ENCODE results near the gene SLC38A3. TPM values are rescaled to one million over a fixed set of nuclear protein-coding genes. Genes with fewer than 3 reads are reported as not detected.

Gene SLC38A3
- total RNA-seq, 1 donor from 2014 or later = 0.56 TPM

DNA sequence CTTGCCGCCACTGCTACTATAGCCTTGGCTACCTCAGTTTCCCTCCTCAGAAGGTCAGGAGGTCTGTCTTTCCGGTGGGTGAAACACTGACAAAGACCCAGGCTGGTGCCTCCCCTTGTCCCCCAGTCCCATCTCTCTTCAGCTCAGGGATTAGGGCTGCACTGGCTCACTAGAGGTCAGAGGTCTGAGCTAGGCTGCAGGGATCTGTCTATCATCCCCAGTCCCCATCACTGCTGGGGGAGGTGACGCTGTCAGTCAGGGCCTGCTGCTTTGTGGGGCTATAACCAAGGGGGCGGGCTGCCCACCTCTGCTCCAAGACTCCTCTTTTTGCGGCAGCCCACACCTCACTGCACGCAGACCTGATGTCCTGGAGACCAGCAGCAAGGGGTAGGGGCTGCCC, 36.3 kb upstream of the SLC38A3 start:
- no peak for DNase-seq (ENCODE audit: low spot score)
- no peak overlapping the region for H3K4me3 Mint-ChIP-seq (ENCODE audit: unreplicated experiment)
- peaks cover 43% of the 10 kb centered on the region for H3K4me1 Mint-ChIP-seq (ENCODE audit: unreplicated experiment)
- no peak overlapping the region for H3K27ac Mint-ChIP-seq (ENCODE audit: unreplicated experiment)
- peaks cover 5% of the 10 kb centered on the region for H3K27me3 Mint-ChIP-seq (ENCODE audit: unreplicated experiment)
- H3K9me3 Mint-ChIP-seq (ENCODE audit: unreplicated experiment) = no peaks in the 10 kb centered on the region
- TF ChIP-seq, protein P1, sequence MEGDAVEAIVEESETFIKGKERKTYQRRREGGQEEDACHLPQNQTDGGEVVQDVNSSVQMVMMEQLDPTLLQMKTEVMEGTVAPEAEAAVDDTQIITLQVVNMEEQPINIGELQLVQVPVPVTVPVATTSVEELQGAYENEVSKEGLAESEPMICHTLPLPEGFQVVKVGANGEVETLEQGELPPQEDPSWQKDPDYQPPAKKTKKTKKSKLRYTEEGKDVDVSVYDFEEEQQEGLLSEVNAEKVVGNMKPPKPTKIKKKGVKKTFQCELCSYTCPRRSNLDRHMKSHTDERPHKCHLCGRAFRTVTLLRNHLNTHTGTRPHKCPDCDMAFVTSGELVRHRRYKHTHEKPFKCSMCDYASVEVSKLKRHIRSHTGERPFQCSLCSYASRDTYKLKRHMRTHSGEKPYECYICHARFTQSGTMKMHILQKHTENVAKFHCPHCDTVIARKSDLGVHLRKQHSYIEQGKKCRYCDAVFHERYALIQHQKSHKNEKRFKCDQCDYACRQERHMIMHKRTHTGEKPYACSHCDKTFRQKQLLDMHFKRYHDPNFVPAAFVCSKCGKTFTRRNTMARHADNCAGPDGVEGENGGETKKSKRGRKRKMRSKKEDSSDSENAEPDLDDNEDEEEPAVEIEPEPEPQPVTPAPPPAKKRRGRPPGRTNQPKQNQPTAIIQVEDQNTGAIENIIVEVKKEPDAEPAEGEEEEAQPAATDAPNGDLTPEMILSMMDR (IDR thresholded peaks at IDR 0.05; ENCODE audit: unreplicated experiment) = no peak
- peaks cover 6% of the 10 kb centered on the region for H3K36me3 Mint-ChIP-seq (ENCODE audit: low read depth, unreplicated experiment)

DNA sequence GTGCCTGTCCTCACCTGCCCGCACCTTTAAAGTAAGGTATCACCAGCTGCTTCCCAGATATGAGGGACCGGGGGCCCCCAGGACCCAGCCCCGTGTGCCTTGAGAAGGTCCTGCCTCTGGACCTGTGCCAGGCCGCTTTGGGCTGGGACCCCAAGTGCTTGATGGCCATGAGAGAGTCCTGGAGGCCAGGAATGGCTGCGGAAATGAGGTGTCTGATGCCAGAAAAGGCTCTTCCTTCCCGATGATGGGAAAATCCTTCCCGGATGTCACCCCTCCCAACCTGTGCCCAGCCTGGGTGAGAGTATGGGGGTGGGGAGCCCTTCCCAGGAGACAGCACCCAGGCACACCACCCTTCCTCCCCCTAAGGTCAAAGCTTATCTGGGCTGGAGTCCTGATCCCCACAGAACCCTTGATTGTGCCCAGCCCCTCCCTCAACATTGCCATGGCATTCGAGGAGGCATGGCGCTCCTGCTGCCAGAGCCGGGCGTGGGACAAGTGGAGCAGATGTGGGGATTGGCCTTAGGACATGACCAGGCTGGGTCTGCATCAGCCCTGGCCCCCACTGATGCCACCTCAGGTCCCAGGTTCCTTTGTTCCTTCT, 35.7 kb upstream of the SLC38A3 start:
- TF ChIP-seq, protein P1 (IDR thresholded peaks at IDR 0.05; ENCODE audit: unreplicated experiment) = no peak
- DNase-seq (ENCODE audit: low spot score) = no peak
- Mint-ChIP-seq H3K27me3 (ENCODE audit: unreplicated experiment) (peaks cover 8% of the 10 kb centered on the region), H3K27ac (ENCODE audit: unreplicated experiment) (no peak overlapping the region), H3K4me1 (ENCODE audit: unreplicated experiment) (peaks cover 44% of the 10 kb centered on the region), H3K36me3 (ENCODE audit: low read depth, unreplicated experiment) (peaks cover 7% of the 10 kb centered on the region), H3K9me3 (ENCODE audit: unreplicated experiment) (no peaks in the 10 kb centered on the region), H3K4me3 (ENCODE audit: unreplicated experiment) (no peak overlapping the region)

DNA sequence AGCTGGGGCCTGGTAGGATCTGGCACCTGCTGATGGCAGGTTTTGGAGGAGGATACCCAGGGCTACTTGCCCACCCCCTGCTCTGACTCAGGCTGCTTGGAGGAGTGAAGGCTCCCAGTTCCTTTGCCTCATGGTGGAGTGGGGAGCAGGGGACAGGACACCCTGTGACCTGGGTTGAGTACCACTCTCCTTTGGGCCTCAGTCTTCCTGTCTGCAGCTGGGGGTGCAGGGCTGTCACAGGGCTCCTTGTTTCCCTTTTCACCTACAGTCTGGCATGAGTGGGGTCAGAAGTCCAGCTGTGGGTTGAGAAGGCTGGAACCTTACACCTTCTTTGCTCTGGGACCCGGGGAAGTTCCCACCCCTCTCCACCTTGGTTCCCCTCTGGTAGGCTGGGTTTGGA, 35.2 kb upstream of the SLC38A3 start:
- H3K27me3 Mint-ChIP-seq (ENCODE audit: unreplicated experiment) = peaks cover 8% of the 10 kb centered on the region
- no peak overlapping the region for H3K4me3 Mint-ChIP-seq (ENCODE audit: unreplicated experiment)
- H3K27ac Mint-ChIP-seq (ENCODE audit: unreplicated experiment) = no peak overlapping the region
- H3K4me1 Mint-ChIP-seq (ENCODE audit: unreplicated experiment) = peaks cover 39% of the 10 kb centered on the region
- DNase-seq (ENCODE audit: low spot score) = no peak
- no peaks in the 10 kb centered on the region for H3K9me3 Mint-ChIP-seq (ENCODE audit: unreplicated experiment)
- TF ChIP-seq, protein P1 (IDR thresholded peaks at IDR 0.05; ENCODE audit: unreplicated experiment) = no peak
- peaks cover 3% of the 10 kb centered on the region for H3K36me3 Mint-ChIP-seq (ENCODE audit: low read depth, unreplicated experiment)

DNA sequence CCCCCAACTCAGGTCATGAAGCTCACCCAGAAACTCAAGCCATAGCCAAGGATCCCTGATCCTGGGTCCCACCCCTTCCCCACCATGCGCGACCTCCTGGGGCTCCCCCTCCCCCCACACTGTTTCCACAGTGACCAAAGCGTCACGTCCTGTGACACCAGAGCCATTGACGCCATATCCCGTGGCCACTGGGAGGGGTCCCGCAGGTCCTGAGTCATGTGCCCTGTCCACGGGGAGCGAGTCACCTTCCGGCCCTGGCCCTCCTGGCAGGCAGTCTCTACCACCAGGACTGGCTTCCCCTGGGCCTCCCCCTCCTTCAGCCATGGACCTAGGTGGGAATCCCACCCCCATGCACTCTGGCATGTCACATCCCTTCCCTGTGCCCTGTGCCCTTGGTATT, 34.4 kb upstream of the SLC38A3 start:
- TF ChIP-seq, protein P1 (IDR thresholded peaks at IDR 0.05; ENCODE audit: unreplicated experiment) = no peak
- Mint-ChIP-seq H3K9me3 (ENCODE audit: unreplicated experiment) (no peaks in the 10 kb centered on the region), H3K36me3 (ENCODE audit: low read depth, unreplicated experiment) (peaks cover 3% of the 10 kb centered on the region), H3K27ac (ENCODE audit: unreplicated experiment) (no peak overlapping the region), H3K27me3 (ENCODE audit: unreplicated experiment) (peaks cover 8% of the 10 kb centered on the region), H3K4me1 (ENCODE audit: unreplicated experiment) (peaks cover 31% of the 10 kb centered on the region), H3K4me3 (ENCODE audit: unreplicated experiment) (no peak overlapping the region)
- DNase-seq (ENCODE audit: low spot score) = no peak

DNA sequence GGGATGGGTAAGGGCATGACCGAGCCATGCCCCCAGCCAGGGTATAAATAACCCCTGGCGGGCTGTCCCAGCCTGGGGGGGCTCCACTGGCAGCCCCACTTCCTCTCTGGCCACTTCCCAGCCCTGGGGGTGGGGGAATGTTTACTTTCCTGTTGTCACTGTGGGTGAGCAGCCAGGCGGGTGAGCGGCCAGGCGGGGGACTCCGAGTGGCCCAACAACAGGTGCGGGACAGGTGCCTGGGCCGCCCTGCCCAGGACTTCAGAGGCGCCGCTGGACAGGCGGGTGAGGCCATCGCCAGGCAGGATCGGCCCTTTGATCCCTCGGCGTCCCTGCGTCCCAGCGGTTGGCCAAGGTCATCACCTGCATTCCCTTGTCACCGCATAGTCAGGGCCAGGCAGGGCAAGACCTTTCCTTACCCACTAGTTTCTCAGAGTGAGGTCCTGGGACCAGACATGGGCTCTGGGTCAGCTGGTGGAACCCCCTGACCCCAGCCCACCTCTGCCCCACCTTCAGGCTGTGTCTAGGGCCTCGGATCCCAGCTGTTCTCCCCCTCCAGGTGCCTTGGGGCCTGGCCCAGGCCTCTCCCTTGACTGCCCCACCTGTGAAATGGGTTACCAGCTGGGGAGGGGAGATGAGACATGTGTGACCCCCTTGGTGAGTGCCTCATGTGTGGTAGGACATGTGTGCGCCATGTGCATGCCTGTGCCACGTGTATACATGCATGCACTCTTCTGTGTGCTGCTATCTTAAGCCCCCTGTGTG, 33.4 kb upstream of the SLC38A3 start:
- Mint-ChIP-seq H3K4me1 (ENCODE audit: unreplicated experiment) (peaks cover 20% of the 10 kb centered on the region), H3K27me3 (ENCODE audit: unreplicated experiment) (peaks cover 6% of the 10 kb centered on the region), H3K36me3 (ENCODE audit: low read depth, unreplicated experiment) (peaks cover 3% of the 10 kb centered on the region), H3K27ac (ENCODE audit: unreplicated experiment) (peak overlapping the region; percentile 36), H3K9me3 (ENCODE audit: unreplicated experiment) (no peaks in the 10 kb centered on the region), H3K4me3 (ENCODE audit: unreplicated experiment) (no peak overlapping the region)
- TF ChIP-seq, protein P1 (IDR thresholded peaks at IDR 0.05; ENCODE audit: unreplicated experiment) = no peak
- no peak for DNase-seq (ENCODE audit: low spot score)

Measured in endothelial cell (in vitro differentiated cells).